Middle frontal gyrus (tissue), 1 donor: ENCODE measurements around the gene IQGAP3.

Experiments used
- DNase-seq: peaks from one replicate; pipeline ENCODE4 v3.0.0-alpha.2; 2015; ENCODE audit warnings: low spot score; ENCODE audit errors: extremely low spot score

The IQGAP3 gene

DNA sequence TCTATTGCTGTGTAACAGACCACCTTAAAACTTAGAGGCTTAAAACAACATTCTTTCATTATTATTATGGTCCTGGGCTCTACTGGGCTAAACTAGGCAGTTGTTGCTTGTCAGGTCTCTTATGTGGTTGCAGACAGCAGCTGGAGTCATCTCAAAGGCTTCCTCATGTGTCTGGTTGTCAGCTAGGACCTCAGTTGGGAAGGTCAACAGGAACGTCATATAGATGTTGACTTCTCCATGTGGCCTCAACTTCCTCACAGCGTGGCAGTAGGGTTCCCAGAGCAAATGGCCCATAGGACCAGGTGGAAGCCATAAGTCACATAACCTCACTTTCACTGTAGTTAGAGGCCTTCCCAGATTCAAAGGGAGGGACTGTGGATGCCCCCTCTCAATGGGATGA is 56.4 kb downstream of the IQGAP3 start:
- DNase-seq, result no peak

DNA sequence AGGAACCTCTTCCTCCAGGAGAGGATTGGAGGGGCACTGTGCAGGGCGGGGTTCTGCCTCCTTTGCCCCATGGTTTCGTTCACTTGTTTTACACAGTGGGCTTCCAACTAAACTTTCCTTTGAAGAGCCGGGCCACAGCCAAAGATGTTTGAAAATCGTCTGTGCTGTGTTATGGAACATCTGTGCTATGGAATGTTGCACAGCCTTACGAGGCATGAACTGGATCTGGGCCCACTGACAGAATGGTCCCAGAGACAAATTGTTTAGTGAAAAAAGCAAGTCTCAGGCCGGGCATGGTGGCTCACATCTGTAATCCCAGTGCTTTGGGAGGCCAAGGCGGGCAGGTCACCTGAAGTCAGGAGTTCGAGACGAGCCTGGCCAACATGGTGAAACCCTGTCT is 59.2 kb downstream of the IQGAP3 start:
- DNase-seq, result no peak

DNA sequence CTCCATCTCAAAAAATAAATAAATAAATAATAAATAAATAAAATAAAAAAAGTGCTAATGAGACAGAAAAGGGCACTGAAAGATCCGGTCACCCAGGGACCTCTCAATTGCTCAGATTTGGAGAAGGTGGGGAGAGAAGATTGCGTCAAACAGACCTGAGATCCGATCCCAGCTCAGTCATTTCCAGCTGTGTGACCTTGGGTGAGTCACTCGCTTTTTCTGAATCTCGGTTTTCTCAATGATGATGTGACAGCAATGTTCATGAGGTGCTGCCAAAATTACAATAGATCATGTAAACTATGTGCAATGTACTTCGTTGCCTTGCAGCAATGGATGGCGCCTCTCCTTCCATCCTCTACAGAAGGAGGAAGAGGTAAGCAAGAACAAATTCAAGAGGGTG is 60.7 kb downstream of the IQGAP3 start:
- no peak for DNase-seq

DNA sequence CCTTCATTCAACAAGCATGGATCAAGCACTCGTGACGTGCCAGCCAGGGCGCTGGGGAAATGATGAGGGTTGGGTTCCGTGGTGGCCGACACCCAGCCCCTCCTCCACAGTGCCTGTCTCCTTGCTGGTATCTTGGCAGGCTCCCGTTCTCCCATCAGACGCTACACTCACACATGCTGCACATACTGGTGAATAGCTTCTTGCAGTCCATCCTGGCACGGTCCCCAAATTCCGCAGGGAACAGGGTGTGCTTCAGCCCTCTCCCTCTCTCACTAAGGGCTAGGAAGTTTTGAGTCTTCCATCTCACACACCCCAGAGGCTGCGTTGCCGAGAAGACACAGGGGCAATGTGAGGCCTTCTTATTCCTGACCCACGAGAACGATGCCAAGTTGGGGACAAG is 61.7 kb downstream of the IQGAP3 start:
- no peak for DNase-seq

DNA sequence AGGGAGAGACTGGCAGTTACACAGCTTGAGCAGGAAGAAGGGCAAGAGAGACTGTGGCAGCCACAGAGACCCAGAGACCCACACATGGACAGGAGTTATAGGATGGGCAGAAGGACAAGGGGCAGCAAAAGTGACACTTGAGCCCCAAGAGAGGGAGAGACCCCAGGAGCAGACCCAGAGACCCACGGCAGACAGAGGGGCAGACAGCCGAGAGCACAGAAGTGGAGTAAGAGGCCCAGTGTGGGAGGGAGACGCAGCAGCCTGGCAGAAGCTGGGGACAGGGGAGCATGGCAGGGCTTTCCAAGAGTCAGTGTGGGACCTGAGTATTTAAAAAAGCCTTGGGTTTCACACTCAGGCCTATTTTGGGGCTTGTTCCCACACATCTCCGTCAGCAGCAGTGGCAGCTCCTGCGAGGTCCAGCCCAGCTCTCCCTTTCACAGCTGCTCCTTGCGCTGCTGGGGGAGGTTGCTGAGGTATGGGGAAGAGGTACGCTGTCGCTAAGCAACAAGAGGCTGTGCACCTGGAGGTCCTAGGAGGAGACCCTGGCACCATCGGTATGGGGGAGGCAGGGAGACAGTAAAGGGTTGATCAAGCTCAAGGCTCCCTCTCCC is 62.8 kb downstream of the IQGAP3 start:
- DNase-seq, result peak; percentile 66

DNA sequence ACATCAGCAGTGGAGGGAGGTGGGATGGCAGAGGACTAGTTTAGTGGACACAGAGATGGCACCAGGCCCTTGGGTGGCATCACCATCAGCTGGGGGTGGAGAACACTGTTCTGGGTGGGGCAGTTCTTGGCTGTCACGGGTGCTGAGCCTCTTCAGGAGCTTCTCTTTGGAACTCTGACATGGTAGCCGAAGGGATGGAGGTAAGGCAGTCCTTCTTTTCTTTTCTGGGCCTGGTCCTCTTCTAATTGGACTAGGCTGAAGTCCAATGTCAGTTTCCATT is 63.5 kb downstream of the IQGAP3 start:
- DNase-seq, result no peak

DNA sequence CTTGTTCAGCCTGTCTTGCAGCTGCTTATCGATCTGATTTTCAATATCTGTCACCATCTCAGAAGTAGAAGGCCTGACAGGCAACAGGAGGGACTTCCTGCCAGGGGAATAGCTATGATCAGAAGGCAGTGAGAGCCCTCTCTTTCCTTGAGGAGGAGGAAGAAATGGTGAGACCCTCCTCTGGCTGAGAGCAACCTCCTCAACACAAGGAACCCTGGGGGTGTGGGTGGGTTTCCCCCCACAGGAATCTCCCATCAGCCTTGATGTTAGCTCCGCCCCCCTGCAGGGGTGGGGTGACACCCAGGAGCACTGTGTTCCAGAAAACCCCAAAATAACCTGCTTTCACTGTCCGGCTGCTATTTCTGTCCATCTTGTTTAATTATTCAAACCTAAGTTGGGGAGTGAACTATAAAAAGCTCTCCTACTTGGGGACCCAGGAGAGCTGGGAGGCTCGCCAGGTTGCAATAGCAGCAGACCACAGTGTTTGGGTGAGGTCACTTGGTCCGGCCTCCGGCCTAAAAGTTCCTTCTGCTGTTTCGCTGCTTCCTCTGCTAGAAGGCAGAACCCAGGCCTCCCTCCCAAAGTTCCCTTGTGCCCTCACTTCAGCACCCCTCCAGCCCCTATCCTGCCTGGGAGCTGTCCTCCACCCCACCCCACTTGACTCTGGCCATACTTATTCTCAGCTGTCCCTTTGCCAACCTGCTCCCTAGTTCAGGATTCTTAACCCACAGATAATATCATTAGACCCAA is 64.0 kb downstream of the IQGAP3 start:
- no peak for DNase-seq

DNA sequence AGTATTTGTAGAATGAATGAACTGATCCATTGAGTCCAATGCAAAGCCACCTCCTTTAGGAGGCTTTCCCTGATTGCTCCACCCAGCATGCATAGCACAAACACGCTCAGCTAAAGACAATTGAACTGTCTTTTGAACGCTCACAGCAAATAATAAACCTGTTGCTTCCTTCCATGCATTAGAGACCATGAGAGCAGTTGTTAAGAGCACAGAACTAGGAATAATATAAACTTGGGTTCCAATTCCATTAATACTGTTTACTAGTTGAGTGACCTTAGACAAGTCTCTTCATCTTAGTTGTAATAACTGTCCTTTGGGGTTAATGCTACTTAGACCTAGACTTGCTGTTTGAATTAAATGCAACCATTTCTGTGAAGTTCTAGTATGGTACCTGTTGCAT is 65.9 kb downstream of the IQGAP3 start:
- DNase-seq, result no peak

DNA sequence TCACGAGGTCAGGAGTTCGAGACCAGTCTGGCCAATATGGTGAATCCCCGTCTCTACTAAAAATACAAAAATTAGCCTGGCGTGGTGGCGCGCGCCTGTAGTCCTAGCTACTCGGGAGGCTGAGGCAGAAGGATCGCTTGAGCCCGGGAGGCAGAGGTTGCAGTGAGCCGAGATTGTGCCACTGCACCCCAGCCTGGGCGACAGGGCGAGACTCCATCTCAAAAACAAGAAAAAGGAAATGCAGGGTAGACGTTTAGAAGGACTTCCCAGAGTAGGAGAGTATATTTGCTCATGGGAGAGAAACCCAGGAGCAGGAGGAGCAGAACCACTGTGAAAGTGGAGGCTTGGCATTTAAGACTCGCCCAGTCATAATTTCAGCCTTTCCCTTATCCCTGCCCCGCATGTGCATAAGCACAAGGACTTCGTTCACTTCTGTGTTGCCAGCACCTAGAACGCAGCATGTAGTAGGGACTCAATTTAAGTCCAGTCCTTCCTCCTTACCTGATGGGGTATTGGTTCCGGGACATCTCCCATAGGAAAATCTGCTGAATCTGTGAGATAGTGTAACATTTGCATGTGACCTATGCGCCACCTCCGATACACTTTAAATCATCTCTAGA is 66.6 kb downstream of the IQGAP3 start:
- DNase-seq, result no peak

DNA sequence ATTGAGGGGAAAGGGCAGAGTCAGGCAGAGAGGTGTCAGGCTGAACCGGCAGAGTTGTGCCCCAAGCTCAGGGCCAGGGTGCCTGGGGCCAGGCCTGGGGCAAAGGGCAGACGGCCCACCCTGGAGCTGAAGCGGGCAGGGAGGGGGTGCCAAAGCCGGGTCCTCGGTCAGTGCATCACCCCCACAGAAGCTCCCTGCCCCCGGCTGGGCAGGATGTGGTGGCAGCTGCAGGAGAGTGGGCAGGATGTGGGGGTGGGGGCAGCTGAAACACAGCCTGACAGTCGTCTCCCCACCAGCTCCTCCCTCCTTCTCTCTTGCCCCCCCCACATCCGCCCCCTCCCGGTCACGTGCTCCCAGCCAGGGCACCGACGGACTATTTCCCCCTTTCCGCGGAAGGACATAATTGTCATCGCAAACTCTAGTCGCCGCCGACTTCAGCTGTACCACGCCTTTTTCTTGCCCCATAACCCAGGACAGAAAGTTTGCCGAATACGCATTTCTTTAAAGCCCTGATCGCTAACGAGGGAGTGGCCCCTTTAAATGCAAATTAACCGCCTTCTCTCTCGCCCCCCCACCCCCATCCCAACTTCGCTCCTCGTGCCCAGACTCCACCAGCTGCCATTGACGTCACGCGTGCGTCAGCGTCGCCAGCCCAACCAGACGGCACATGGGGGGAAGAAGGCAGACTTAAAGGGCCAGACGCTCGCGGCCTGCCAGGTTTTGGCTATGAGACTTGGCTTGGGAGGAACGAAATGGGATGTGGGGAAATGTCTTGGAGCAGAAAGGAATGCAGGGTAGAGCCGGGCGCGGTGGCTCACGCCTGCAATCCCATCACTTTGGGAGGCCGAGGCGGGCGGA is 67.3 kb downstream of the IQGAP3 start:
- DNase-seq, result peak; percentile 95

DNA sequence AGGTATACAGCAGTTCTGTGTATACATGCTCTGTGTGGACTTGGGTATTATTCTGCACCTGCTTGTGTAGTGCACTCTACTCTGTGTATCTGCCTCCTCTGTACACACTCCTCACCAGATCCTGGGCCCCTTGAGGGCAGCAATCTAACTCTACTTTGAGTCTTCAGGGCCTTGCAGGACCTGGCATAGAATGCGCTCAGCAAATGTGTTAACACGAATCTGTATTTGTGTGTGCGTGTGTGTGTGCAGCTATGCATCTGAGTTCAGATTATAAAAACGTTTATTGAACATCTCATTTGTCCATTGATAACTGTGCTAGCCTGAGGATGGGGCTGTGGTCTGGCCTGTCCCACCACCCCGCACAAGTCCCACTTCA is 67.9 kb downstream of the IQGAP3 start:
- no peak for DNase-seq

DNA sequence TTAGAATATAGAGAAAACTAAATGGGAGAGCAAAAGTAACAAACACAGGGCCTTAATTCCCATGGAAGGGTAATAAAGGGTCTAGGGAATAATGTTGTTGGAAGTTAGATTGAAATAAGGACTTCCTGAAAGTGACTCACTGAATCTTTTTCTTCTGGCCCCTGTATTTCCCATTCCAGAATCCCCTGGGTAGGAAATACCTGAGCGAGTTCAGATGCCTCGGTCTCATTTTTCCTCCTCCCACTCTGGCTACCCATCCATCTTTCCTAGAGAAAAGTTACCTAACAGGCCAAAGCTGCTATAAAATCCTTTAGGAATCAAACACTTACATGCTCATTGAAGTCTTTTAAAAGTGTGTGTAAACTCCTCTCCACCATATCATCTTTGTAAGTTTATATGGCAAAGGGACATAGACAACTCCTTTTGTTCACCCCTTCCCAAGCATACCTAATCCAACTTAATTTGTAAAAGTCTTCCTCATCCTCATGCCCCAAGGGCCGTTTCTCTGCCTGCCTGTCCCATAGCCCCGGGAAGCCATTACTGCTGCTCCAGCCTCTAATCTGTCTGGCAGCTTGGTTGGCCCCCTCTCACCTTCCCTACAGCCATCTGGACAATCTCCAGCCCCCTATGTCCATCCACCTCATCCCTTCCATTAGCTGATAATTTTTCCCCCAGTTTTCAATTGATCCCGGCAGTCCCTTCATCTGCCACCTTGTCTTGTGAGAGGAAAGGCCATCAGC is 68.5 kb downstream of the IQGAP3 start:
- DNase-seq, result no peak

DNA sequence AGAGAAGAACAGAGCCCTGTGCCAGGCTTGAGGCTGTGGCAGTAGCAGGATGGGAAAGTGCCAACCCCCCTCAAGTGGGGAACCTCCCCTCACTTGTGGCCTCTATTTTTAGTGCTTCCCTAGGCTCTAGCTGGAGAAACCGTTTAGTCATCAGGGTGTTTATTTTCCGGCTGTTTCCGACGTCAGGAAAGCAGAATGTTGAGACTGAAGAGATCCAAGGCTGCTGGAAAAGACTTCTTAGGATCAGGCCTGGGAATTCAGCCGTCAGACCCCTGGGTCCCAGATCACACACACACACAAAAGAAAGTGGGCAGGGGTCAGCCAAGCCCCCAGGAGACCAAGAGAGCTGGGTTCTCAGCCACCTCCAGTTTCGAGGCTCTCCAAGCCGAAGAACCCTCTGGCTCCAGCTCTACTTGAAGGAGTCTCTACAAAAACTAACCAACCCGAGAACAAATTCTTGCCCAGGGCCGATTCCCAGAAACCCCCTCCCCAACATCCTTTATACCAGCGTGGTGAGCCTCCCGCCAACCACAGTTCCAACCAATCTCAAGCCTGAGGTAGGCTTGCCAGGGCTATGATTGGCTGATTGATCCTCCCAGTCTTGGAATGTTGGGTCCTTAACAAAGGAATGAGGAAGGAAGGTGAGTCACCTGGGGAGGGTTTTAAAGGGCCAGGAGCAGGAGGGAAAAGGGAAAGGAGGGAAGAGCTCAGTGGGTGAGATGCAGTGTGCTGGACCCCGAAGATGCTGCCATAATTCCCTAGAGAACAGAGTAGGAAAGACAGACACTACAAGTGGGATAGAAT is 69.3 kb downstream of the IQGAP3 start:
- peak; percentile 71 for DNase-seq

DNA sequence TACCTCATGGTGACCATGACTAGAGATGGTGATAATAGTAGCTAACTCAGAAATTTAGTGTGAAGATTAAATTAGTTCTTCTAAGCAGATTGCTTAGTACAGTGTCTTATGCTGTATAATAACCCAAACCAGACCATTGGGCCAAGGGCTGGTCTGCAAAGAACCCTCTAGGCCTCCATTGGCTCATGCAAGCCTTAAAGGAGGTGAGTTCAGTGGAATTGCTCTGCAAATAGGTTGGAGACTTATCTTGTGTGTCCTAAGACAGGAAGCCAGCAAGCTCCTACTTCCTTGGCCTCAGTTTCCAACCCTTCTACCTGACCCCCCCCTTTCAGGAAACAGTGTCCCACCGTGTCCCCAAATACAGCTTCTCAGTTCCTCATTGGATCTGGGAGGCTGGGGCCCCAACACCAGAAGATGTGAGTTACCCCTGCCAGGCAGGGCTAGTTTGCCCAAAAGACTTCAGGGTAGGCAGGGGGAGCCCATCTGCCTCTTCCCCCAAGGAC is 69.9 kb downstream of the IQGAP3 start:
- DNase-seq, result no peak

DNA sequence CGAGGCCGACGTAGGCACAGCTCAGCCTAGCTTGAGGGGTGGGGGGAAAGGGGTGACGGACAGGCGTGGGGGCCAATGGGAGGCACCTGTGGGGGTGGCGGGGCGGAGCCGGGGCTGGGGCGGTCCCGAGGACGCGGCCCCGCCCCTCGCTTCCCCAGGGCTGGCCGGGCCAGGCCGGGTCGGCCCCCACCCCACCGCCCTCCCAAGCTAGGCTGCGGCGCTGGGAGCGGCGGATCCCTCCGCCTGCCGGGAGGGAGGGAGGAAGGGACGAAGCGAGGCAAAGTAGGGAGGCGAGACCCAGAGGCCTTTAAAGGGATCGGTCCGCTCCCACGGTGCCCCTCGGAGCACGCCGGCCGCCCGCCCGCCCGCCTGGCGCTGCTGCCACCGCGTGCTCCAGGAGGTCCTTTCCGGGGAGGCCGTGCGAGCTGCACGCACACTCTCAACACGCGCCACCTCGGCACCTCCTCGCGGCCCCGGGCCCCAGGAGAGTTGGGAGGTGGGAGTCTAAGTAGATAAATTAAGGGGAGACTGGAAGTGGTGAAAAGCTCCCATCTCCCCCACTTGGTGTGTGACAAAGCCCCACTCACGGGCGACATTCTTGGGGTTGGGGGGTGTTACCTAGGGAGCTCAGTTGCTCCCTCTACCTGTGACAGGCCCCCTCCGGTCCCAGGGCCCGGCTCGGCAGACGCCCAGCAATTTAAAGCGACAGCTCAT is 71.4 kb downstream of the IQGAP3 start:
- peak; percentile 89 for DNase-seq

DNA sequence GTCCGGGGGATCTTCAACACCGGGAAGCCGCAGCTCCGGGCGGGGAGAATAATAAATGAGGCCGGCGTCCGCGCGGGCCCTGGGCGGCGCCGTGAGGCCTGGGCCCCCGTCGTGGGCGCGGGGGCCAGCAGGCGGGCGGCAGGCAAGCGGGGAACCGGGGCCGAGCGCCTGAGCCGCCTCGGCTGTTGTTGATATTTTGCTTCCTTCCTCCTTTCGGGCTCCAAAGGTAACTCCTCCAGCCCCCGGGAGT is 71.9 kb downstream of the IQGAP3 start, which contains the start of gene MEF2D:
Gene MEF2D, minus strand, starts transcription at position 233 of the 250 bp plus-strand sequence. CDS start 17,483 bp downstream, outside the sequence.
- no peak for DNase-seq

DNA sequence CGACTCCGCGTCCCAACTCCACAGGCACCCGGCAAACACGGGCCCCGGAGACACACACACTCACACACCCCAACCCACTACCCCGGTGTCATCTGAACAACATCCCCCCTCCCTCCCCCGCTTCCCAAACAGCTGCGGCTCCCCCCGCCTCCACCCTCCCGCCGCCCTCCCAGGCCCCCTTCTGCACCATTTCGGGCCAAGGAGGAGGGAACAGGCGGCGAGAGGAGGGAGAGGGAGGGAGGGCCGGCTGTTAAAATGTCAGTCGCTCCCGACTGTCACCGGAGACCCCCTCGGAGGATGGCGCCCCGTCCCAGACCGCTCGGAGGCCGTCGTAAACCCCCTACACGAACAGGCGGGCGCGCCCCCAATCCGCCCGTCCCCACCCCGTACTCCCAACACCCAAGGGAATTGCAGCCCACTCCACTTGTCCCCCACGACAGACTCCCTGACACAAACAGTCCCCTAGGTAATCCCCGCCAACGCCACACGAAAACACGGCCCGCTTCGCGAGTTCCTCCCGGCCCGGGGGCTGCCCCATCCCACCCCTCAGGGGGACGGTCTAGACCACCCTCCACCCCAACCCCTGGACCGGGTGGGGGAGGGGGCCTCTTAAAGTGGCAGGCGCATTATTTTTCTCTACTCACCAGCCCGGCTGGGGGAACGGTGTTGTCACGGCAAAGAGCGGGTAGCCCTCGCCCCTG is 72.4 kb downstream of the IQGAP3 start:
- DNase-seq, result no peak

DNA sequence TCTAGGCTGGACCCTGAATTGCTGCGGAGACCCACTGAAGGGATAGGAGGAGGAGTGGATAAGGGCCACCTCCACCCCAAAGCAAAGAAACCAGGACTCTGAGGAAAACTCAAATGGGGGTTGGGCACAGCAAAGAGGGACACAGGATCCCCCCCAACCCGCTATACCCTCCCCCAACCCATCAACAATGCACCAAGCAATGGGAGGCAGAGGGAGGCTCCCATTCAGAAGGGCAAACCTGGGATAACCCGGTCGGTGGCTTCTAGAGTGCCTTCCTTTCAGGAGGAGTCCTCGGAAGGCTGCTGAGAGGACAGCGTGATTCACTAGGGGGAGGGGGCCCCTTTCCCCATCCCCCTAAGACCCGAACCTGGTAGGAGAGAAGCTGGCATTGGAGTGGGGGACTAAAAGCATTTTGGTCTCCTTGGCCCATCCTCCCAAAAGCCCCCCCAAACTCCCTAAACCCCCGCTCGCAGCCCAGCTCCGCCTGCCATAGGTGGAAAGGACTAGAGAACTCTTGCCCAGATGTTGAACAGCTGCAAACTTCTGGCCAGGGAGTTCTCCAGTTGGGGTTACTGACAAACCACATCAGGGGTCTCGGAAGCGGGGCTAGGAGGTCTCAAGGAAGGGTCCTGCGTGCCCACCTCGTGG is 73.0 kb downstream of the IQGAP3 start:
- DNase-seq, result no peak
